Right lobe of liver (tissue), 6 donors: ENCODE measurements around the gene CNPY3. TPM values are rescaled to one million over a fixed set of nuclear protein-coding genes. Genes with fewer than 3 reads are reported as not detected.
"Not testable (repeated sequence)": the region's sequence is repeated elsewhere in the genome, so short reads cannot be mapped to it uniquely, and the experiment has no call there.

Experiments
- ATAC-seq, 4 donors: fragments of 200-7000 bp; cut with Tn5 transposase; one replicate each; pipeline ENCODE4 v1.9.1; 2020; ENCODE audit warnings: mild to moderate bottlenecking in 4 of 4, moderate library complexity in 4 of 4
- DNase-seq, 3 donors: peaks; one replicate each; pipeline ENCODE4 v3.0.0-alpha.2; 2020
- H3K27ac ChIP-seq, 3 donors: fragments of 200-600 bp; one replicate each; pipeline ENCODE4 v1.8.0; 2022
- H3K27me3 ChIP-seq, 2 donors: fragments of 200-600 bp; one replicate each; pipeline ENCODE4 v1.8.0; 2022
- H3K36me3 ChIP-seq, 4 donors: fragments of 200-600 bp; sonication (generic) in 1 of 4; one replicate each; pipeline versions ENCODE4 v1.5.1 to v1.8.0; 2017 to 2022; ENCODE audit warnings: control low read depth in 1 of 4
- H3K4me1 ChIP-seq, 4 donors: fragments of 200-600 bp; sonication (generic) in 1 of 4; one replicate each; pipeline versions ENCODE4 v1.5.1 to v1.8.0; 2017 to 2022; ENCODE audit warnings: control low read depth in 1 of 4
- H3K4me3 ChIP-seq, 3 donors: fragments of 200-600 bp; one replicate each; pipeline ENCODE4 v1.8.0; 2022
- H3K9me3 ChIP-seq, 4 donors: fragments of 200-600 bp; sonication (generic) in 1 of 4; one replicate each; pipeline versions ENCODE4 v1.5.1 to v1.8.0; 2017 to 2022; ENCODE audit warnings: control low read depth in 1 of 4
- CTCF ChIP-seq, 4 donors: fragments of 200-600 bp in 3 of 4; fragments of 450-650 bp in 1 of 4; IDR thresholded peaks; one replicate each; pipeline versions ENCODE4 v1.5.1 to v1.8.0; 2016 to 2022; ENCODE audit warnings: antibody characterized with exemption in 4 of 4, mild to moderate bottlenecking in 2 of 4
- POLR2A ChIP-seq: fragments of 450-650 bp; IDR thresholded peaks from one replicate; pipeline ENCODE4 v1.6.1; 2017; ENCODE audit warnings: antibody characterized with exemption, mild to moderate bottlenecking
- WGBS: methylation state at CpG from one replicate; pipeline ENCODE4 v1.1.6; 2018; ENCODE audit warnings: low coverage, low lambda C conversion rate; ENCODE audit not compliant: insufficient coverage; ENCODE audit errors: missing lambda C conversion rate; 5-methylcytosine and 5-hydroxymethylcytosine counted together
- intact Hi-C, 2 donors: fragments of 100-400 bp; cut with DNase I; formaldehyde crosslinking; loops; one replicate each; pipeline versions ENCODE4 v1.11.2 to v1.14.1; 2022
- total RNA-seq, 6 experiments: library from RNA; depleted of rRNA in 2 of 6; stranded (reverse); fragments of >200 nt in 2 of 6; fragmentation: NEBNext Ultra II Directional in 3 of 6; extraction: Animal tissue kit (Norgen Biotek cat#: 25700) in 3 of 6; gene quantifications; one replicate each; pipeline versions ENCODE4 v1.1.0 to v1.2.4, GENCODE V29; 2016 to 2023
- donor health status: DM: no; HTN: yes; CAD: no.
- donor health status: DM: no; HTN: no; CAD: no.
- donor health status: DM: no; HTN: no; CAD: no.
- donor health status: DM: no; HTN: yes; CAD: no.
- donor health status: DM: no; HTN: yes; CAD: no.

The CNPY3 gene
- total RNA-seq, 6 experiments from 2014 or later = 11.1 to 75.4 (median 28.8) TPM

- Histone ChIP-seq H3K4me3 (no peak overlapping the region), H3K4me1 (peaks cover 0 to 2% (median 0%) of the 10 kb centered on the region in 4 donors), H3K36me3 (no peaks in the 10 kb centered on the region), H3K9me3 (no peaks in the 10 kb centered on the region), H3K27ac (no peak overlapping the region), H3K27me3 (no peaks in the 10 kb centered on the region)
- WGBS = 83% methylated on average over 10 of the region's 10 CpGs
- DNase-seq = no peak
- TF ChIP-seq POLR2A (no peak), CTCF (IDR thresholded peaks at IDR 0.05) (no peak)
- no peak for ATAC-seq
- intact Hi-C loops = no loop called here
These were observed 33.0 kb upstream of the CNPY3 start for GRCh38 chr6:42896178-42896719.

GRCh38 chr6:42898891-42899361, 30.4 kb upstream of the CNPY3 start:
- intact Hi-C loops = no loop called here
- H3K9me3 ChIP-seq = no peaks in the 10 kb centered on the region
- TF ChIP-seq CTCF (IDR thresholded peaks at IDR 0.05) (peak; percentile 70 to 76 (median 74)), POLR2A (no peak)
- H3K36me3 ChIP-seq = no peaks in the 10 kb centered on the region
- peak in 1 of 3 donors; percentile 71 for DNase-seq
- H3K27ac ChIP-seq = no peak overlapping the region
- H3K4me3 ChIP-seq = no peak overlapping the region
- H3K4me1 ChIP-seq = peaks cover 0 to 14% (median 3%) of the 10 kb centered on the region in 4 donors
- ATAC-seq = no peak
- WGBS = 10% methylated on average over 10 of the region's 10 CpGs
- no peaks in the 10 kb centered on the region for H3K27me3 ChIP-seq

- no peak for DNase-seq
- no peak overlapping the region for H3K4me3 ChIP-seq
- no peak for TF ChIP-seq POLR2A
- no peak for TF ChIP-seq CTCF (IDR thresholded peaks at IDR 0.05)
- peaks cover 0 to 14% (median 3%) of the 10 kb centered on the region in 4 donors for H3K4me1 ChIP-seq
- no peaks in the 10 kb centered on the region for H3K36me3 ChIP-seq
- 48% methylated on average over 6 of the region's 8 CpGs for WGBS
- H3K27ac ChIP-seq = no peak overlapping the region
- intact Hi-C loops = loop anchor here (10.0 kb wide), 3 partner anchors 145 to 245 kb away; no protein-coding TSS in a partner anchor
- no peaks in the 10 kb centered on the region for H3K27me3 ChIP-seq
- H3K9me3 ChIP-seq = no peaks in the 10 kb centered on the region
- ATAC-seq = no peak
These were observed 29.4 kb upstream of the CNPY3 start for GRCh38 chr6:42899871-42900270.

GRCh38 chr6:42901538-42901957, 27.7 kb upstream of the CNPY3 start:
- Histone ChIP-seq H3K4me1 (peaks cover 0 to 14% (median 3%) of the 10 kb centered on the region in 4 donors), H3K9me3 (no peaks in the 10 kb centered on the region), H3K4me3 (peak overlapping the region in 1 of 3 donors; percentile 18), H3K27me3 (no peaks in the 10 kb centered on the region), H3K27ac (peak overlapping the region in 1 of 3 donors; percentile 49), H3K36me3 (no peaks in the 10 kb centered on the region)
- intact Hi-C loops = loop anchor here (10.0 kb wide), 3 partner anchors 143 to 243 kb away; no protein-coding TSS in a partner anchor
- WGBS = 2% methylated on average over 11 of the region's 11 CpGs
- ATAC-seq = peak; percentile 100
- TF ChIP-seq POLR2A = no peak
- TF ChIP-seq CTCF (IDR thresholded peaks at IDR 0.05) = peak; percentile 87 to 96 (median 93)
- DNase-seq = peak; percentile 76 to 88 (median 87)

GRCh38 chr6:42902429-42903263, 26.6 kb upstream of the CNPY3 start:
- not testable (repeated sequence) for H3K9me3 ChIP-seq, H3K36me3 ChIP-seq, H3K27me3 ChIP-seq, DNase-seq, ATAC-seq
- Histone ChIP-seq H3K27ac (peak overlapping the region in 2 of 3 donors; percentile 3 to 49), H3K4me3 (peak overlapping the region in 2 of 3 donors; percentile 18 to 29), H3K4me1 (peaks cover 0 to 14% (median 3%) of the 10 kb centered on the region in 4 donors)
- intact Hi-C loops = loop anchor here (10.0 kb wide), 3 partner anchors 142 to 242 kb away; no protein-coding TSS in a partner anchor
- 54% methylated on average over 22 of the region's 22 CpGs for WGBS
